ENCODE measurements around the gene POU4F2. TPM values are rescaled to one million over a fixed set of nuclear protein-coding genes. Genes with fewer than 3 reads are reported as not detected.
"Not testable (repeated sequence)": the region's sequence is repeated elsewhere in the genome, so short reads cannot be mapped to it uniquely, and the experiment has no call there.

The POU4F2 gene
- total RNA-seq, 2 donors from 2014 or later, result not detected

GRCh38 chr4:146655521-146655856 is 16.8 kb downstream of the POU4F2 start:
- Histone ChIP-seq H3K27ac (no peak overlapping the region), H3K36me3 (no peaks in the 10 kb centered on the region), H3K9me3 (no peaks in the 10 kb centered on the region), H3K27me3 (peaks cover 35% of the 10 kb centered on the region), H3K9ac (ENCODE audit: low read depth in 2 of 2, low read length in 2 of 2) (no peak overlapping the region), H3K4me1 (no peaks in the 10 kb centered on the region), H3K4me3 (peak overlapping the region; percentile 20)
- intact Hi-C loops (cut with DNase I), result no loop called here
- DNase-seq, result no peak
- TF ChIP-seq CTCF (IDR thresholded peaks at IDR 0.05), result no peak

- Histone ChIP-seq H3K27ac (no peak overlapping the region), H3K36me3 (no peaks in the 10 kb centered on the region), H3K9me3 (no peaks in the 10 kb centered on the region), H3K4me3 (no peak overlapping the region), H3K9ac (ENCODE audit: low read depth in 2 of 2, low read length in 2 of 2) (no peak overlapping the region), H3K27me3 (peaks cover 2% of the 10 kb centered on the region), H3K4me1 (no peaks in the 10 kb centered on the region)
- intact Hi-C loops (cut with DNase I), result no loop called here
- TF ChIP-seq CTCF (IDR thresholded peaks at IDR 0.05), result no peak
- no peak for DNase-seq
Measured at GRCh38 chr4:146661367-146661766, 22.7 kb downstream of the POU4F2 start.

GRCh38 chr4:146663968-146664311 is 25.2 kb downstream of the POU4F2 start:
- H3K9me3 ChIP-seq; H3K9ac ChIP-seq (ENCODE audit: low read depth in 2 of 2, low read length in 2 of 2); H3K4me1 ChIP-seq; H3K36me3 ChIP-seq; H3K27ac ChIP-seq; DNase-seq; H3K4me3 ChIP-seq; H3K27me3 ChIP-seq; intact Hi-C loops (cut with DNase I): not testable (repeated sequence)

GRCh38 chr4:146674829-146675570 is 36.3 kb downstream of the POU4F2 start:
- Histone ChIP-seq H3K9me3 (no peaks in the 10 kb centered on the region), H3K4me1 (no peaks in the 10 kb centered on the region), H3K27ac (no peak overlapping the region), H3K27me3 (no peaks in the 10 kb centered on the region), H3K36me3 (no peaks in the 10 kb centered on the region), H3K9ac (ENCODE audit: low read depth in 2 of 2, low read length in 2 of 2) (no peak overlapping the region), H3K4me3 (no peak overlapping the region)
- intact Hi-C loops (cut with DNase I), result no loop called here
- no peak for TF ChIP-seq CTCF (IDR thresholded peaks at IDR 0.05)
- DNase-seq, result no peak

Other genes with a start within 250 kb of the POU4F2 start
- gene SLC10A7, start 117.0 kb upstream of the POU4F2 start, total RNA-seq, result 10 to 100 TPM; 17.4 to 19.2 TPM

All from colonic mucosa (tissue), 4 donors.